ENCODE results near the gene SMARCAD1.

Gene SMARCAD1, protein sequence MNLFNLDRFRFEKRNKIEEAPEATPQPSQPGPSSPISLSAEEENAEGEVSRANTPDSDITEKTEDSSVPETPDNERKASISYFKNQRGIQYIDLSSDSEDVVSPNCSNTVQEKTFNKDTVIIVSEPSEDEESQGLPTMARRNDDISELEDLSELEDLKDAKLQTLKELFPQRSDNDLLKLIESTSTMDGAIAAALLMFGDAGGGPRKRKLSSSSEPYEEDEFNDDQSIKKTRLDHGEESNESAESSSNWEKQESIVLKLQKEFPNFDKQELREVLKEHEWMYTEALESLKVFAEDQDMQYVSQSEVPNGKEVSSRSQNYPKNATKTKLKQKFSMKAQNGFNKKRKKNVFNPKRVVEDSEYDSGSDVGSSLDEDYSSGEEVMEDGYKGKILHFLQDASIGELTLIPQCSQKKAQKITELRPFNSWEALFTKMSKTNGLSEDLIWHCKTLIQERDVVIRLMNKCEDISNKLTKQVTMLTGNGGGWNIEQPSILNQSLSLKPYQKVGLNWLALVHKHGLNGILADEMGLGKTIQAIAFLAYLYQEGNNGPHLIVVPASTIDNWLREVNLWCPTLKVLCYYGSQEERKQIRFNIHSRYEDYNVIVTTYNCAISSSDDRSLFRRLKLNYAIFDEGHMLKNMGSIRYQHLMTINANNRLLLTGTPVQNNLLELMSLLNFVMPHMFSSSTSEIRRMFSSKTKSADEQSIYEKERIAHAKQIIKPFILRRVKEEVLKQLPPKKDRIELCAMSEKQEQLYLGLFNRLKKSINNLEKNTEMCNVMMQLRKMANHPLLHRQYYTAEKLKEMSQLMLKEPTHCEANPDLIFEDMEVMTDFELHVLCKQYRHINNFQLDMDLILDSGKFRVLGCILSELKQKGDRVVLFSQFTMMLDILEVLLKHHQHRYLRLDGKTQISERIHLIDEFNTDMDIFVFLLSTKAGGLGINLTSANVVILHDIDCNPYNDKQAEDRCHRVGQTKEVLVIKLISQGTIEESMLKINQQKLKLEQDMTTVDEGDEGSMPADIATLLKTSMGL

GRCh38 chr4:94207469-94208224, at the start of gene SMARCAD1:
Gene SMARCAD1 (plus strand): TSS chr4:94207865. CDS start chr4:94208395, 530 bp downstream.
- H3K4me3 ChIP-seq: peak within 1 kb of the TSS; percentile 65 to 82 (median 74)
- peak within 1 kb of the TSS; percentile 77 to 98 (median 88) for H3K4me2 ChIP-seq
- H3K4me1 ChIP-seq: peaks cover 13 to 31% (median 24%) of the 10 kb centered on the region in 10 experiments
- H3K27ac ChIP-seq: peak within 1 kb of the TSS; percentile 90 to 99 (median 96)
- peaks cover 0 to 10% (median 0%) of the 10 kb centered on the region in 11 experiments; a peak in 2 of 22 replicates for H4K20me1 ChIP-seq
- H3K27me3 ChIP-seq: no peaks in the 10 kb centered on the region
- peak in 10 of 11 experiments; percentile 65 to 97 (median 88); a peak in 18 of 22 replicates for TF ChIP-seq Cebpa-rat (IDR thresholded peaks at IDR 0.05)
- peaks cover 0 to 6% (median 0%) of the 10 kb centered on the region in 11 experiments; a peak in 2 of 22 replicates for H3K9me3 ChIP-seq (replicated peaks in 1 of 11)
- peaks cover 34 to 42% (median 39%) of the 10 kb centered on the region in 11 experiments for H3K36me3 ChIP-seq
- peak within 1 kb of the TSS; percentile 90 to 98 (median 94) for H3K9ac ChIP-seq

GRCh38 chr4:94158883-94159282, 48.8 kb upstream of the SMARCAD1 start:
- Histone ChIP-seq H3K9ac (no peak overlapping the region), H3K27me3 (no peaks in the 10 kb centered on the region), H3K27ac (no peak overlapping the region), H3K9me3 (replicated peaks in 1 of 11) (peaks cover 0 to 11% (median 4%) of the 10 kb centered on the region in 11 experiments; a peak in 10 of 22 replicates), H3K4me2 (no peak overlapping the region), H3K4me3 (no peak overlapping the region), H4K20me1 (no peaks in the 10 kb centered on the region), H3K4me1 (no peaks in the 10 kb centered on the region), H3K36me3 (no peaks in the 10 kb centered on the region)
- TF ChIP-seq Cebpa-rat (IDR thresholded peaks at IDR 0.05): no peak

- Histone ChIP-seq H3K27me3 (no peaks in the 10 kb centered on the region), H3K27ac (no peak overlapping the region), H4K20me1 (no peaks in the 10 kb centered on the region), H3K4me2 (no peak overlapping the region), H3K4me3 (no peak overlapping the region), H3K9me3 (replicated peaks in 1 of 11) (peaks cover 0 to 11% (median 4%) of the 10 kb centered on the region in 11 experiments; a peak in 10 of 22 replicates), H3K9ac (no peak overlapping the region), H3K4me1 (no peaks in the 10 kb centered on the region), H3K36me3 (no peaks in the 10 kb centered on the region)
- no peak for TF ChIP-seq Cebpa-rat (IDR thresholded peaks at IDR 0.05)
Observed at GRCh38 chr4:94159790-94160189, 47.9 kb upstream of the SMARCAD1 start.

- Histone ChIP-seq H3K4me3 (no peak overlapping the region), H4K20me1 (no peaks in the 10 kb centered on the region), H3K9me3 (replicated peaks in 1 of 11) (peaks cover 0 to 11% (median 4%) of the 10 kb centered on the region in 11 experiments; a peak in 10 of 22 replicates), H3K27me3 (no peaks in the 10 kb centered on the region), H3K27ac (no peak overlapping the region), H3K4me2 (no peak overlapping the region), H3K4me1 (no peaks in the 10 kb centered on the region), H3K36me3 (no peaks in the 10 kb centered on the region), H3K9ac (no peak overlapping the region)
- no peak for TF ChIP-seq Cebpa-rat (IDR thresholded peaks at IDR 0.05)
Observed at GRCh38 chr4:94160774-94161173, 46.9 kb upstream of the SMARCAD1 start.

DNA sequence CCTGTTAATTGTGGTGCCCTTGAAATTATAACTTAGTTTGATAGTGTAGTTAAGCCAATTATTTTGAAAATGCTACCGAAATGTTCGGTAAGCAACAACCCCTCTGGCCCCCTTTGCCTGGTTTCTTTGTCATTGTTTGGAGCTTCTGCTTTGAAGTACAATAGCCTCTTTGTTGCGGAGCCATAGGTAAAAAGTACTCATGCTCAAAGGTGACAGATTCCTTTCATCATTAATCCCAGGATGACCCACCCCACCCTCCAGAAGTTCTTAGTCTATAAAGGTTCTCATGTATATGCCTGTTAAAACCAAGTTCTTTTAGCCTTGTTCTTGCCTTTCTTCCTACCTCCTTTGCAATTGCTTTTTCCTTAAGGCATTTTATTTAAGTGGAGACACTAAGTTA, 42.4 kb upstream of the SMARCAD1 start:
- no peak for TF ChIP-seq Cebpa-rat (IDR thresholded peaks at IDR 0.05)
- H3K4me3 ChIP-seq: no peak overlapping the region
- H3K9me3 ChIP-seq (replicated peaks in 1 of 11): peaks cover 8 to 12% (median 11%) of the 10 kb centered on the region in 11 experiments; a peak in 18 of 22 replicates
- H3K36me3 ChIP-seq: no peaks in the 10 kb centered on the region
- H3K9ac ChIP-seq: no peak overlapping the region
- no peaks in the 10 kb centered on the region for H3K27me3 ChIP-seq
- H3K27ac ChIP-seq: no peak overlapping the region
- H3K4me1 ChIP-seq: no peaks in the 10 kb centered on the region
- H3K4me2 ChIP-seq: no peak overlapping the region
- no peaks in the 10 kb centered on the region for H4K20me1 ChIP-seq

DNA sequence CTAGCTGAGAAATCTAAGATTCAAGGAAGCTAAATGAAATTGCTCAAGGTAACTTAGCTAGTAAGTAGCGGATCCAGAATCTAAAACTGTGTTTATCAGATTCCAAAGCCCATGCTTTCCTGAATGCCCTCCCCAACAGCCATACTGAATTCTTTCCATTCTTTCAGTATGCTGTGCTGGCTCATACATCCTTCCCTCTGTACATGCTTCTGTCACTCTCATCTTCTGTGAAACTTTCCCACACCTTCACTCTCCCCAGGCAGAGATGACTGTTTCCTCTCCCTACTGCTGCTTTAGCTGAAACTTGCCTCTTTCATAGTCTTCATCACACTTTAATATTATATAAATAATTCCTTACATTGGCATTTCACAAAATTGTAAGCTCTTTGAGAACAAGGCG, 39.3 kb upstream of the SMARCAD1 start:
- H3K4me3 ChIP-seq: no peak overlapping the region
- H3K9ac ChIP-seq: no peak overlapping the region
- no peak for TF ChIP-seq Cebpa-rat (IDR thresholded peaks at IDR 0.05)
- H4K20me1 ChIP-seq: no peaks in the 10 kb centered on the region
- no peak overlapping the region for H3K4me2 ChIP-seq
- H3K27ac ChIP-seq: no peak overlapping the region
- no peaks in the 10 kb centered on the region for H3K27me3 ChIP-seq
- H3K4me1 ChIP-seq: no peaks in the 10 kb centered on the region
- no peaks in the 10 kb centered on the region for H3K36me3 ChIP-seq
- peaks cover 9 to 25% (median 17%) of the 10 kb centered on the region in 11 experiments; a peak in 19 of 22 replicates for H3K9me3 ChIP-seq (replicated peaks in 1 of 11)

GRCh38 chr4:94169803-94170372, 37.8 kb upstream of the SMARCAD1 start:
- Histone ChIP-seq H3K36me3 (no peaks in the 10 kb centered on the region), H3K27me3 (no peaks in the 10 kb centered on the region), H3K27ac (no peak overlapping the region), H3K4me3 (no peak overlapping the region), H3K9me3 (replicated peaks in 1 of 11) (peaks cover 9 to 25% (median 17%) of the 10 kb centered on the region in 11 experiments; a peak in 19 of 22 replicates), H3K4me2 (no peak overlapping the region), H3K9ac (no peak overlapping the region), H3K4me1 (no peaks in the 10 kb centered on the region), H4K20me1 (no peaks in the 10 kb centered on the region)
- no peak for TF ChIP-seq Cebpa-rat (IDR thresholded peaks at IDR 0.05)

GRCh38 chr4:94171616-94172015, 36.0 kb upstream of the SMARCAD1 start:
- no peak overlapping the region for H3K27ac ChIP-seq
- no peaks in the 10 kb centered on the region for H3K4me1 ChIP-seq
- no peaks in the 10 kb centered on the region for H3K36me3 ChIP-seq
- peaks cover 9 to 25% (median 17%) of the 10 kb centered on the region in 11 experiments; a peak in 19 of 22 replicates for H3K9me3 ChIP-seq (replicated peaks in 1 of 11)
- no peak overlapping the region for H3K4me3 ChIP-seq
- no peak overlapping the region for H3K9ac ChIP-seq
- TF ChIP-seq Cebpa-rat (IDR thresholded peaks at IDR 0.05): peak in 1 of 11 experiments; percentile 43; a peak in 1 of 22 replicates
- no peak overlapping the region for H3K4me2 ChIP-seq
- no peaks in the 10 kb centered on the region for H3K27me3 ChIP-seq
- H4K20me1 ChIP-seq: no peaks in the 10 kb centered on the region

Data from BLaER1 treated with 17β-estradiol and CSF1 and Interleukin-3, amounts not matched to agents 10 nM and 100 nM (cell line).